Left lung (tissue), 10 donors: Measurements from ENCODE around the gene USP35. TPM values are rescaled to one million over a fixed set of nuclear protein-coding genes. Genes with fewer than 3 reads are reported as not detected.

Experiments
- ATAC-seq: fragments of 200-7000 bp; cut with Tn5 transposase; one replicate; pipeline ENCODE4 v1.9.1; 2020; ENCODE audit warnings: moderate library complexity
- DNase-seq, 4 donors: peaks; one replicate each; pipeline ENCODE4 v3.0.0-alpha.2; 2013 to 2020
- H3K27ac ChIP-seq, 2 donors: fragments of 200-600 bp; sonication (generic) in 1 of 2; one replicate each; pipeline versions ENCODE4 v1.5.0 to v1.8.0; 2020 to 2021
- H3K27me3 ChIP-seq, 2 donors: fragments of 200-600 bp; sonication (generic) in 1 of 2; one replicate each; pipeline versions ENCODE4 v1.5.0 to v1.8.0; 2020 to 2021
- H3K36me3 ChIP-seq, 2 donors: fragments of 200-600 bp; sonication (generic) in 1 of 2; one replicate each; pipeline versions ENCODE4 v1.5.0 to v1.8.0; 2020 to 2021
- H3K4me1 ChIP-seq, 2 donors: fragments of 200-600 bp; one replicate each; pipeline ENCODE4 v1.8.0; 2021
- H3K4me3 ChIP-seq, 2 donors: fragments of 200-600 bp; sonication (generic) in 1 of 2; one replicate each; pipeline versions ENCODE4 v1.5.0 to v1.8.0; 2020 to 2021; ENCODE audit warnings: mild to moderate bottlenecking in 1 of 2
- H3K9me3 ChIP-seq, 2 donors: fragments of 200-600 bp; sonication (generic) in 1 of 2; one replicate each; pipeline versions ENCODE4 v1.5.0 to v1.8.0; 2020 to 2021
- intact Hi-C, 2 donors: fragments of 100-400 bp; cut with DNase I; formaldehyde crosslinking; loops; one replicate each; pipeline versions ENCODE4 v1.11.2 to v1.14.2; 2022
- polyA plus RNA-seq, 6 donors: library from polyadenylated mRNA; unstranded; fragments of 120-200 nt; gene quantifications; one replicate each; pipeline ENCODE4 v1.2.1, GENCODE V29; 2013; ENCODE audit not compliant: insufficient read length in 6 of 6
- total RNA-seq, 2 donors: library from RNA; stranded (reverse); fragmentation: NEBNext Ultra II Directional; extraction: Animal tissue kit (Norgen Biotek cat#: 25700); gene quantifications; one replicate each; pipeline ENCODE4 v1.2.1, GENCODE V29; 2021
- TF ChIP-seq, protein P1 (sequence below), 2 donors: fragments of 200-600 bp; sonication (generic) in 1 of 2; IDR thresholded peaks; one replicate each; pipeline versions ENCODE4 v1.5.0 to v1.8.0; 2021; ENCODE audit warnings: antibody characterized with exemption in 2 of 2
- donor health status: DM: no; HTN: yes; CAD: no.
- donor health status: DM: no; HTN: no; CAD: no.

USP35 gene
- total and polyA plus RNA-seq, 8 donors: 5.8 to 8.2 (median 6.9) TPM

DNA sequence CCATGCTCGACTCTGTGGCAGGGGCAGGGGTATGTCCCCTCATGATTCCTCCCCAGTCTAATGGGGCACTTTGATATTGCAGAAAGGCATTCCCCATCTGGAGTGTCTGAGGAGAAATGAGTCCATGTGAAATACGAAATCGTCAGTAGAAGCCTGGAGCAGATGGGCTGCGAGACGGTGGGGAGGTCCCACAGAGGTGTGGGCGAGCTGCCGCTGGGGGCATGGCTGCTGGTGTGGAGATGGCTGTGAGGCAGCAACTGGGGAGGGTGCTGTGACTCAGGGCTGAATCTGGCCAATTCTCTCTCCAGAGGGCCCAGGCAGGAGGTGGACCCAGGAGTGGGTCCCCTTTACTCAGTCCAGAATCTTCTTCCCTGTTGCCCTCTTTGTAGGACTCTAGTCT lies 11.5 kb upstream of the USP35 start:
- H3K9me3 ChIP-seq: no peaks in the 10 kb centered on the region
- H3K27ac ChIP-seq: no peak overlapping the region
- ATAC-seq (no peak), DNase-seq (no peak)
- H3K4me1 ChIP-seq: peaks cover 0 to 7% of the 10 kb centered on the region in 2 donors
- H3K4me3 ChIP-seq: no peak overlapping the region
- intact Hi-C loops: no loop called here
- TF ChIP-seq, protein P1, sequence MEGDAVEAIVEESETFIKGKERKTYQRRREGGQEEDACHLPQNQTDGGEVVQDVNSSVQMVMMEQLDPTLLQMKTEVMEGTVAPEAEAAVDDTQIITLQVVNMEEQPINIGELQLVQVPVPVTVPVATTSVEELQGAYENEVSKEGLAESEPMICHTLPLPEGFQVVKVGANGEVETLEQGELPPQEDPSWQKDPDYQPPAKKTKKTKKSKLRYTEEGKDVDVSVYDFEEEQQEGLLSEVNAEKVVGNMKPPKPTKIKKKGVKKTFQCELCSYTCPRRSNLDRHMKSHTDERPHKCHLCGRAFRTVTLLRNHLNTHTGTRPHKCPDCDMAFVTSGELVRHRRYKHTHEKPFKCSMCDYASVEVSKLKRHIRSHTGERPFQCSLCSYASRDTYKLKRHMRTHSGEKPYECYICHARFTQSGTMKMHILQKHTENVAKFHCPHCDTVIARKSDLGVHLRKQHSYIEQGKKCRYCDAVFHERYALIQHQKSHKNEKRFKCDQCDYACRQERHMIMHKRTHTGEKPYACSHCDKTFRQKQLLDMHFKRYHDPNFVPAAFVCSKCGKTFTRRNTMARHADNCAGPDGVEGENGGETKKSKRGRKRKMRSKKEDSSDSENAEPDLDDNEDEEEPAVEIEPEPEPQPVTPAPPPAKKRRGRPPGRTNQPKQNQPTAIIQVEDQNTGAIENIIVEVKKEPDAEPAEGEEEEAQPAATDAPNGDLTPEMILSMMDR (IDR thresholded peaks at IDR 0.05): no peak
- peaks cover 0 to 34% of the 10 kb centered on the region in 2 donors for H3K36me3 ChIP-seq
- no peaks in the 10 kb centered on the region for H3K27me3 ChIP-seq

DNA sequence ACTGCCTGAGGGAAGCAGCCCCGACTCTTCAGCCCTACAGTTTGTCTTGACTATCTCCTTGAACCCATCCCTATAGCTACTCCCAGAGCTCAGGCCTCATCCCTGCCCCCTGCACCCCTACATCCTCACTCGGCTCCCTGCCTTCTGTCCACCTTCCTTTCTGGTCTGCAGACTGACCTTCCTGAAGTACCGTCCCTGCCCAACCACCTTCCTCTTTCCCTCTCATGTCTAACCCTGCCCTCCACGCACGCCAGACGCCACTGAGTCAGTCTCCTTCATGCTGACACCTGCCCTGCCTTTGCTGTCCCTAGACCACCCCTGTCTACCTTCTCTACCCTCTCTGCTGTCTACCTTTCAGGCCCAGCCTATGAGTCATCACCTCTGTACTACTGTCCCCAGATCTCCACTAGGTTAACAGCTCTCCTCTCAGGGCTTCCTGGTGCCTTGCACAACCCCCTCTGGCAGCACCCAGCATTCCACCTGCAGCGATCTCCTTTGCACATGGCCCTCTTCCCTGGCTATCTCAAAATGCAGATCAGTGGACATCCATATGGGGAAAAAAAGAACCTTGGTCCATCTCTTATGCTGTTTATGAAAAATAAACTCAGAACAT lies 9.2 kb upstream of the USP35 start:
- no peaks in the 10 kb centered on the region for H3K27me3 ChIP-seq
- ATAC-seq (peak; percentile 72), DNase-seq (no peak)

DNA sequence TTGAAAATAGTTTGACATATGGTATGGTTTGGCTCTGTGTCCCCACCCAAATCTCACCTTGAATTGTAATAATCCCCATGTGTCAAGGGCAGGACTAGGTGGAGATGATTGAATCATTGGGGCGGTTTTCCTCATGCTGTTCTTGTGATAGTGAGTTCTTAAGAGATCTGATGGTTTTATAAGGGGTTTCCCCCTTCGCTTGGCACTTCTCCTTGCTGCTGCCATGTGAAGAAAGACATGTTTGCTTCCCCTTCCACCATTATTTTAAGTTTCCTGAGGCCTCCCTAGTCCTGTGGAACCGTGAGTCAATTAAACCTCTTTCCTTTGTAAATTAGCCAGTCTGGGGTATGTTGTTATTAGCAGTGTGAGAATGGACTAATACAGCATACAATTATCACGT lies 8.0 kb upstream of the USP35 start:
- H3K4me3 ChIP-seq: no peak overlapping the region
- peaks cover 0 to 12% of the 10 kb centered on the region in 2 donors for H3K4me1 ChIP-seq
- H3K36me3 ChIP-seq: peaks cover 0 to 10% of the 10 kb centered on the region in 2 donors
- intact Hi-C loops: no loop called here
- DNase-seq (no peak), ATAC-seq (no peak)
- no peaks in the 10 kb centered on the region for H3K27me3 ChIP-seq
- TF ChIP-seq, protein P1 (IDR thresholded peaks at IDR 0.05): no peak
- no peaks in the 10 kb centered on the region for H3K9me3 ChIP-seq
- peak overlapping the region in 1 of 2 donors; percentile 5 for H3K27ac ChIP-seq

More for the DNA sequence above, 9.2 kb upstream of the USP35 start:
- intact Hi-C loops: no loop called here
- Histone ChIP-seq H3K36me3 (peaks cover 0 to 11% of the 10 kb centered on the region in 2 donors), H3K4me3 (no peak overlapping the region), H3K4me1 (peaks cover 0 to 7% of the 10 kb centered on the region in 2 donors), H3K9me3 (no peaks in the 10 kb centered on the region), H3K27ac (no peak overlapping the region)
- TF ChIP-seq, protein P1 (IDR thresholded peaks at IDR 0.05): no peak

DNA sequence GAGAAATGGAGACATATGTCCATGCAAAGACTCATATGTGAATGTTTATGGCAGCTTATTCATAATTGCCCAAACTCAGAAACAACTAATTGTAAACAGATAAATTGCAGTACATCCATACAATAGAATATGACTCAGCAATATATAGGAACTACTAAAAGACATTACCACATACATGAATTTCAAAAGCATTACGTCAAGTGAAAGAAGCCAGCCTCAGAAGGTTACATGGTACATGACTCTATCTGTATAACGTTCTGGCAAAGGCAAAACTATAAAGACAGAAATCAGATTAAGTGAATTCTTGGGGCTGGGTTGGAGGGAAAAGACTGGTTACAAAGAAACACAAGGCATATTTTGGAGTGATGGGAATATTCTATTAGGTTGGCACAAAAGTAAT lies 7.5 kb upstream of the USP35 start:
- H3K27me3 ChIP-seq: no peaks in the 10 kb centered on the region
- H3K9me3 ChIP-seq: no peaks in the 10 kb centered on the region
- peak overlapping the region in 1 of 2 donors; percentile 5 for H3K27ac ChIP-seq
- TF ChIP-seq, protein P1 (IDR thresholded peaks at IDR 0.05): no peak
- ATAC-seq: no peak
- peaks cover 0 to 16% of the 10 kb centered on the region in 2 donors for H3K4me1 ChIP-seq
- no peak overlapping the region for H3K4me3 ChIP-seq
- intact Hi-C loops: no loop called here
- no peak for DNase-seq
- H3K36me3 ChIP-seq: peaks cover 0 to 10% of the 10 kb centered on the region in 2 donors

DNA sequence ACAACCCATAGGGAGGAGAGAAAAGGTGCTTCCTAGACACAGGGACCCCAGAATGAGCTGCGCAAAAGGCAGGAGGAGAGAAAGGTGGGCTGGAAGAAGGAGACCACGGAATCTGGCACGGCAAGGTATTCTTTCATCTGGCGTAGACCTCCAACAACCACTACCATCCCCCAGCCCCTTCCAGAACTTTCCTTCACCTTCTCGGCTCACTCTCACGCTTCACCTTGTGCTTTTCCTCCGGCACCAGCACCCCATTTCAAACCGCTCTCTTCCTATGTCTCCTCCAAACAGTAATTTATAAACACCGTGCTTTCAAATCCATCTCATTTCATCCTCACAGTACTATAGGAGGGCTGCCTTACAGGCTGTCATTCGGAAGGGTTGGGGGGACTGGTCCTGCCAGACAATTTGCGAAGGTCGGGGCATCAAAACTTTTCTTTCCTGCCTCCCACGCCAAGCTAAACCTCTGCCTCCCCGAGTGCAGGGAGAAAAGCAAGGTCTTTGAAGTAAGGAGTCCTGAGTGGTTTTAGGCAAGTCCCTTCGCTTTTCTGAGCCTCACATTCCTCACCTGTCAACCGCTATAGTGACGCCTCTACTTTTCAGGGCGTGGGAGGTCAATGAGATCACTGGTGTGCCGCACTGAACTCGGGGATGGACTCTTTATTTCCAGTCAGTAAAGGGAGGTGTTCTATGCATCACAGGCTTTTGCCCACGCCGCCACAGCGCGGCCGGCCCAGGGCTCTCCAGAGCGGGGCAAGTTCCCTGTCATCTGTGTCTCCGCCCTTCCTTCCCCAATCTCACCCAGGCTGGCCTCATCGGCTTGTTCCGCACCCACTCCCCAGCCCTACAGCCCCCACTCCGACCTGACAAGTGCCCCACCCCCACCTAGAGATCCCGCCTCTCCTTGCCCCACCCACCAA lies 1.1 kb upstream of the USP35 start:
- H3K9me3 ChIP-seq: no peaks in the 10 kb centered on the region
- peaks cover 9 to 50% of the 10 kb centered on the region in 2 donors for H3K4me1 ChIP-seq
- H3K36me3 ChIP-seq: no peaks in the 10 kb centered on the region
- H3K27me3 ChIP-seq: no peaks in the 10 kb centered on the region
- H3K27ac ChIP-seq: peak overlapping the region; percentile 76 to 83
- DNase-seq (peak in 1 of 4 donors; percentile 92), ATAC-seq (no peak)
- TF ChIP-seq, protein P1 (IDR thresholded peaks at IDR 0.05): no peak
- peak overlapping the region; percentile 87 to 96 for H3K4me3 ChIP-seq
- intact Hi-C loops: no loop called here
